Smooth muscle cell (in vitro differentiated cells): ENCODE data around the gene CDHR1. TPM values are rescaled to one million over a fixed set of nuclear protein-coding genes. Genes with fewer than 3 reads are reported as not detected.

ENCODE experiments used
- DNase-seq: peaks from one replicate; lab custom pipeline; 2025; ENCODE audit not compliant: unreplicated experiment; lab: John Stamatoyannopoulos, UW
- H2AFZ ChIP-seq: fragments of 200-600 bp; sonication (generic); 2 replicates; pipeline ENCODE4 v1.6.0; 2016; ENCODE audit warnings: antibody characterized with exemption, low read depth, mild to moderate bottlenecking
- H3F3A ChIP-seq: fragments of 200-600 bp; sonication (generic); 2 replicates; pipeline ENCODE4 v1.6.0; 2017; ENCODE audit warnings: antibody characterized with exemption, low read depth
- H3K27ac ChIP-seq: fragments of 200-600 bp; sonication (generic); 2 replicates; pipeline ENCODE4 v1.5.1; 2016; ENCODE audit warnings: low read depth, mild to moderate bottlenecking
- H3K27me3 ChIP-seq: fragments of 200-600 bp; sonication (generic); 2 replicates; pipeline ENCODE4 v1.6.1; 2016; ENCODE audit warnings: low read depth, mild to moderate bottlenecking
- H3K36me3 ChIP-seq: fragments of 200-600 bp; sonication (generic); 2 replicates; pipeline ENCODE4 v1.5.1; 2016; ENCODE audit warnings: low read depth
- H3K4me1 ChIP-seq: fragments of 200-600 bp; sonication (generic); 2 replicates; pipeline ENCODE4 v1.5.1; 2016; ENCODE audit warnings: low read depth
- H3K4me2 ChIP-seq: fragments of 200-600 bp; sonication (generic); 2 replicates; pipeline ENCODE4 v1.6.0; 2016; ENCODE audit warnings: mild to moderate bottlenecking
- H3K4me3 ChIP-seq: fragments of 200-600 bp; sonication (generic); 2 replicates; pipeline ENCODE4 v1.5.1; 2016; ENCODE audit warnings: mild to moderate bottlenecking
- H3K79me2 ChIP-seq: fragments of 200-600 bp; sonication (generic); 2 replicates; pipeline ENCODE4 v1.6.0; 2016; ENCODE audit warnings: low read depth, mild to moderate bottlenecking
- H3K9ac ChIP-seq: fragments of 200-600 bp; sonication (generic); 2 replicates; pipeline ENCODE4 v1.6.0; 2016; ENCODE audit warnings: low read depth
- H3K9me3 ChIP-seq: fragments of 200-600 bp; sonication (generic); replicated peaks from 2 replicates; pipeline ENCODE4 v1.5.1; 2016; ENCODE audit warnings: low read depth
- H4K20me1 ChIP-seq: fragments of 200-600 bp; sonication (generic); 2 replicates; pipeline ENCODE4 v1.6.0; 2016; ENCODE audit warnings: low read depth
- CTCF ChIP-seq: fragments of 200-600 bp; sonication (generic); IDR thresholded peaks from 2 replicates; pipeline ENCODE4 v1.5.1; 2017; ENCODE audit warnings: borderline replicate concordance, mild to moderate bottlenecking, antibody characterized with exemption; ENCODE audit not compliant: insufficient read depth, poor library complexity, severe bottlenecking
- WGBS: methylation state at CpG from one replicate; pipeline ENCODE4 v1.1.7; 2016; ENCODE audit warnings: low lambda C conversion rate; 5-methylcytosine and 5-hydroxymethylcytosine counted together
- polyA plus RNA-seq: library from polyadenylated mRNA; unstranded; fragments of >200 nt; fragmentation: Nextera tagmentation; extraction: Ambion mirVana; gene quantifications from 2 replicates; pipeline ENCODE4 v1.2.1, GENCODE V29; 2016
- total RNA-seq: library from RNA; depleted of rRNA; stranded (reverse); fragments of >200 nt; gene quantifications from 2 replicates; pipeline ENCODE4 v1.2.3, GENCODE V29; 2014

The CDHR1 gene
- total and polyA plus RNA-seq, 2 experiments from 2014 or later = 0.67 to 1.2 TPM

GRCh38 chr10:84193327-84193726, 1.0 kb upstream of the CDHR1 start:
- Histone ChIP-seq H3K9ac (no peak overlapping the region), H3K79me2 (no peaks in the 10 kb centered on the region), H3K27me3 (peaks cover 63% of the 10 kb centered on the region), H3K4me2 (no peak overlapping the region), H3K36me3 (no peaks in the 10 kb centered on the region), H2AFZ (no peak overlapping the region), H3K4me1 (no peaks in the 10 kb centered on the region), H3F3A (no peaks in the 10 kb centered on the region), H3K27ac (no peak overlapping the region), H3K4me3 (no peak overlapping the region), H3K9me3 (no peaks in the 10 kb centered on the region), H4K20me1 (no peaks in the 10 kb centered on the region)
- TF ChIP-seq CTCF = no peak
- WGBS = 87% methylated on average over 2 of the region's 2 CpGs
- DNase-seq = no peak

- no peaks in the 10 kb centered on the region for H4K20me1 ChIP-seq
- peak overlapping the region; percentile 97 for H3K4me2 ChIP-seq
- 43% methylated on average over 5 of the region's 5 CpGs for WGBS
- no peak overlapping the region for H3K27ac ChIP-seq
- peaks cover 63% of the 10 kb centered on the region for H3K27me3 ChIP-seq
- H2AFZ ChIP-seq = peak overlapping the region; percentile 94
- no peak overlapping the region for H3K9ac ChIP-seq
- TF ChIP-seq CTCF = no peak
- H3K4me1 ChIP-seq = no peaks in the 10 kb centered on the region
- H3K36me3 ChIP-seq = no peaks in the 10 kb centered on the region
- DNase-seq = no peak
- H3K9me3 ChIP-seq = no peaks in the 10 kb centered on the region
- no peaks in the 10 kb centered on the region for H3K79me2 ChIP-seq
- no peaks in the 10 kb centered on the region for H3F3A ChIP-seq
- H3K4me3 ChIP-seq = peak overlapping the region; percentile 69
Observed at GRCh38 chr10:84193846-84194423, 402 bp upstream of the CDHR1 start.

GRCh38 chr10:84195044-84195830, 900 bp downstream of the CDHR1 start:
- no peak for TF ChIP-seq CTCF
- no peak overlapping the region for H2AFZ ChIP-seq
- peaks cover 63% of the 10 kb centered on the region for H3K27me3 ChIP-seq
- H3K4me2 ChIP-seq = peak overlapping the region; percentile 97
- peak overlapping the region; percentile 69 for H3K4me3 ChIP-seq
- H3K4me1 ChIP-seq = no peaks in the 10 kb centered on the region
- H3K79me2 ChIP-seq = no peaks in the 10 kb centered on the region
- DNase-seq = no peak
- no peaks in the 10 kb centered on the region for H3K36me3 ChIP-seq
- WGBS = 48% methylated on average over 43 of the region's 43 CpGs
- no peaks in the 10 kb centered on the region for H3K9me3 ChIP-seq
- H3K9ac ChIP-seq = no peak overlapping the region
- H3F3A ChIP-seq = no peaks in the 10 kb centered on the region
- no peaks in the 10 kb centered on the region for H4K20me1 ChIP-seq
- H3K27ac ChIP-seq = no peak overlapping the region

- Histone ChIP-seq H3K27ac (no peak overlapping the region), H3K4me2 (no peak overlapping the region), H2AFZ (no peak overlapping the region), H3K4me3 (no peak overlapping the region), H3K9me3 (no peaks in the 10 kb centered on the region), H3K79me2 (no peaks in the 10 kb centered on the region), H3K9ac (no peak overlapping the region), H3F3A (no peaks in the 10 kb centered on the region), H3K27me3 (peaks cover 62% of the 10 kb centered on the region), H4K20me1 (no peaks in the 10 kb centered on the region), H3K36me3 (no peaks in the 10 kb centered on the region), H3K4me1 (no peaks in the 10 kb centered on the region)
- 74% methylated on average over 4 of the region's 4 CpGs for WGBS
- DNase-seq = no peak
- no peak for TF ChIP-seq CTCF
Observed at GRCh38 chr10:84196083-84196482, 1.7 kb downstream of the CDHR1 start.
